Measurements from ENCODE around the gene HTR3E. TPM values are rescaled to one million over a fixed set of nuclear protein-coding genes. Genes with fewer than 3 reads are reported as not detected.
"Not testable (repeated sequence)": the region's sequence is repeated elsewhere in the genome, so short reads cannot be mapped to it uniquely, and the experiment has no call there.

The HTR3E gene
- total RNA-seq, 1 experiment from 2014 or later: not detected

GRCh38 chr3:184068344-184068743 is 28.5 kb upstream of the HTR3E start:
- intact Hi-C loops (cut with micrococcal nuclease; ENCODE audit: unreplicated experiment): no loop called here
- H3K4me3 Mint-ChIP-seq (ENCODE audit: low read depth, unreplicated experiment): no peak overlapping the region
- H3K36me3 Mint-ChIP-seq (ENCODE audit: insufficient read depth, unreplicated experiment): no peaks in the 10 kb centered on the region

DNA sequence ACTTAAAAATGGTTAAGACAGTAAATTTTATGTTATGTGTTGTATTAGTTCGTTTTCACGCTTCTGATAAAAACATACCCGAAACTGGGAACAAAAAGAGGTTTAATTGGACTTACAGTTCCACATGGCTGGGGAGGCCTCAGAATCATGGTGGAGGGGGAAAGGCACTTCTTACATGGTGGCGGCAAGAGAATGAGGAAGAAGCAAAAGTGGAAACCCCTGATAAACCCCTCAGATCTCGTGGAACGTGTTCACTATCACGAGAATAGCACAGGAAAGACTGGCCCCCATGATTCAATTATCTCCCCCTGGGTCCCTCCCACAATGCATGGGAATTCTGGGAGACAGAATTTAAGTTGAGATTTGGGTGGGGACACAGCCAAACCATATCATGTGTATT is 25.7 kb upstream of the HTR3E start:
- H3K27ac Mint-ChIP-seq (ENCODE audit: unreplicated experiment); H3K36me3 Mint-ChIP-seq (ENCODE audit: insufficient read depth, unreplicated experiment); H3K9me3 Mint-ChIP-seq (ENCODE audit: low read depth, unreplicated experiment); DNase-seq; BruUV-seq (replicated peaks); H3K4me3 Mint-ChIP-seq (ENCODE audit: low read depth, unreplicated experiment); intact Hi-C loops (cut with micrococcal nuclease; ENCODE audit: unreplicated experiment); H3K4me1 Mint-ChIP-seq (ENCODE audit: low read depth, unreplicated experiment): not testable (repeated sequence)
- H3K27me3 Mint-ChIP-seq (ENCODE audit: unreplicated experiment): peaks cover 36% of the 10 kb centered on the region
- CTCF ChIA-PET: interaction anchor here (0.6 kb wide), 1 partner anchor 103 kb away, joined by 4 read pairs; no protein-coding TSS in a partner anchor

More at GRCh38 chr3:184068344-184068743, 28.5 kb upstream of the HTR3E start:
- no peak for DNase-seq
- H3K9me3 Mint-ChIP-seq (ENCODE audit: low read depth, unreplicated experiment): peaks cover 5% of the 10 kb centered on the region
- no TSS peak for BruUV-seq (replicated peaks)
- peaks cover 49% of the 10 kb centered on the region for H3K27me3 Mint-ChIP-seq (ENCODE audit: unreplicated experiment)
- CTCF ChIA-PET: no interaction called here
- H3K27ac Mint-ChIP-seq (ENCODE audit: unreplicated experiment): no peak overlapping the region
- TF ChIP-seq, protein P1, sequence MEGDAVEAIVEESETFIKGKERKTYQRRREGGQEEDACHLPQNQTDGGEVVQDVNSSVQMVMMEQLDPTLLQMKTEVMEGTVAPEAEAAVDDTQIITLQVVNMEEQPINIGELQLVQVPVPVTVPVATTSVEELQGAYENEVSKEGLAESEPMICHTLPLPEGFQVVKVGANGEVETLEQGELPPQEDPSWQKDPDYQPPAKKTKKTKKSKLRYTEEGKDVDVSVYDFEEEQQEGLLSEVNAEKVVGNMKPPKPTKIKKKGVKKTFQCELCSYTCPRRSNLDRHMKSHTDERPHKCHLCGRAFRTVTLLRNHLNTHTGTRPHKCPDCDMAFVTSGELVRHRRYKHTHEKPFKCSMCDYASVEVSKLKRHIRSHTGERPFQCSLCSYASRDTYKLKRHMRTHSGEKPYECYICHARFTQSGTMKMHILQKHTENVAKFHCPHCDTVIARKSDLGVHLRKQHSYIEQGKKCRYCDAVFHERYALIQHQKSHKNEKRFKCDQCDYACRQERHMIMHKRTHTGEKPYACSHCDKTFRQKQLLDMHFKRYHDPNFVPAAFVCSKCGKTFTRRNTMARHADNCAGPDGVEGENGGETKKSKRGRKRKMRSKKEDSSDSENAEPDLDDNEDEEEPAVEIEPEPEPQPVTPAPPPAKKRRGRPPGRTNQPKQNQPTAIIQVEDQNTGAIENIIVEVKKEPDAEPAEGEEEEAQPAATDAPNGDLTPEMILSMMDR (IDR thresholded peaks at IDR 0.05; ENCODE audit: unreplicated experiment): no peak
- no peaks in the 10 kb centered on the region for H3K4me1 Mint-ChIP-seq (ENCODE audit: low read depth, unreplicated experiment)

- intact Hi-C loops (cut with micrococcal nuclease; ENCODE audit: unreplicated experiment): no loop called here
- Mint-ChIP-seq H3K9me3 (ENCODE audit: low read depth, unreplicated experiment) (peaks cover 5% of the 10 kb centered on the region), H3K27ac (ENCODE audit: unreplicated experiment) (no peak overlapping the region), H3K36me3 (ENCODE audit: insufficient read depth, unreplicated experiment) (no peaks in the 10 kb centered on the region), H3K4me1 (ENCODE audit: low read depth, unreplicated experiment) (no peaks in the 10 kb centered on the region), H3K4me3 (ENCODE audit: low read depth, unreplicated experiment) (no peak overlapping the region), H3K27me3 (ENCODE audit: unreplicated experiment) (peaks cover 52% of the 10 kb centered on the region)
- DNase-seq: no peak
- TF ChIP-seq, protein P1 (IDR thresholded peaks at IDR 0.05; ENCODE audit: unreplicated experiment): no peak
- CTCF ChIA-PET: no interaction called here
- no TSS peak for BruUV-seq (replicated peaks)
These were observed 23.2 kb upstream of the HTR3E start for GRCh38 chr3:184073621-184074020.

DNA sequence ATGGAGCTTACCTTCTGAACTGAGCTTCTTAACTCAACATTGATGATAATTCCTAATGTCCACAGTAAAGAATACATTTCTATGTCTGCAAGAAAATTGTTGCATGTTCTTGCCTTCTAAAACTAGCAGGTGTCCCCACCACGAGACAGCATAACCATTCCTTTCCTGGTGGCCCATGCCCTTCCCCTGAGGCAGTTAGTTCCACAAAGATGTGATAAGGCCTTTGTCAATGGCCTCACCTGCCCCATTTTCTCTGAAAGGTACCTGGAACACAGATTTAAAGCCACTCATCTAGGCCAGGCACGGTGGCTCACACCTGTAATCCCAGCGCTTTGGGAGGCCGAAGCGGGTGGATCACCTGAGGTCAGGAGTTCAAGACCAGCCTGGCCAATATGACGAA is 21.0 kb upstream of the HTR3E start:
- Mint-ChIP-seq H3K27me3 (ENCODE audit: unreplicated experiment) (peaks cover 45% of the 10 kb centered on the region), H3K36me3 (ENCODE audit: insufficient read depth, unreplicated experiment) (no peaks in the 10 kb centered on the region), H3K9me3 (ENCODE audit: low read depth, unreplicated experiment) (peaks cover 2% of the 10 kb centered on the region), H3K4me3 (ENCODE audit: low read depth, unreplicated experiment) (no peak overlapping the region), H3K27ac (ENCODE audit: unreplicated experiment) (no peak overlapping the region), H3K4me1 (ENCODE audit: low read depth, unreplicated experiment) (no peaks in the 10 kb centered on the region)
- CTCF ChIA-PET: no interaction called here
- intact Hi-C loops (cut with micrococcal nuclease; ENCODE audit: unreplicated experiment): no loop called here
- BruUV-seq (replicated peaks): no TSS peak
- DNase-seq: no peak
- TF ChIP-seq, protein P1 (IDR thresholded peaks at IDR 0.05; ENCODE audit: unreplicated experiment): no peak

GRCh38 chr3:184077881-184078280 is 19.0 kb upstream of the HTR3E start:
- H3K27me3 Mint-ChIP-seq (ENCODE audit: unreplicated experiment): peaks cover 37% of the 10 kb centered on the region
- H3K4me1 Mint-ChIP-seq (ENCODE audit: low read depth, unreplicated experiment): no peaks in the 10 kb centered on the region
- CTCF ChIA-PET: no interaction called here
- BruUV-seq (replicated peaks): no TSS peak
- H3K36me3 Mint-ChIP-seq (ENCODE audit: insufficient read depth, unreplicated experiment): no peaks in the 10 kb centered on the region
- no peak overlapping the region for H3K4me3 Mint-ChIP-seq (ENCODE audit: low read depth, unreplicated experiment)
- no peaks in the 10 kb centered on the region for H3K9me3 Mint-ChIP-seq (ENCODE audit: low read depth, unreplicated experiment)
- DNase-seq: no peak
- TF ChIP-seq, protein P1 (IDR thresholded peaks at IDR 0.05; ENCODE audit: unreplicated experiment): no peak
- intact Hi-C loops (cut with micrococcal nuclease; ENCODE audit: unreplicated experiment): no loop called here
- H3K27ac Mint-ChIP-seq (ENCODE audit: unreplicated experiment): no peak overlapping the region
